Caco-2 (cell line): ENCODE results near the gene AOC2. TPM values are rescaled to one million over a fixed set of nuclear protein-coding genes. Genes with fewer than 3 reads are reported as not detected.

Experiments
- BruUV-seq: library from RNA; stranded (reverse); fragments of 400-500 nt; replicated peaks from 2 replicates; lab custom pipeline; 2021; lab: Mats Ljungman, UMichigan
- CTCF ChIA-PET: fragments of 300-600 bp; sonication (Branson Sonifier 250); formaldehyde crosslinking; loops from one replicate; lab custom pipeline; 2022; ENCODE audit warnings: antibody characterized with exemption; lab: Charles Lee
- POLR2A ChIA-PET: fragments of 300-600 bp; sonication (Branson Sonifier 250); formaldehyde crosslinking; loops from one replicate; lab custom pipeline; 2022; ENCODE audit warnings: antibody characterized with exemption; lab: Charles Lee
- DNase-seq, 2 experiments: peaks; one replicate each; pipeline versions ENCODE4 v3.0.0 to v3.0.0-alpha.2; 2020 to 2022
- H3K27me3 ChIP-seq: replicated peaks from 2 replicates; pipeline ENCODE4 v1.6.0; 2011; ENCODE audit warnings: low read length; ENCODE audit not compliant: control insufficient read depth, insufficient read depth
- H3K36me3 ChIP-seq: 2 replicates; pipeline ENCODE4 v1.5.1; 2011; ENCODE audit warnings: low read length; ENCODE audit not compliant: control insufficient read depth, insufficient read depth
- H3K4me1 ChIP-seq: fragments of 250-450 bp; sonication (Bioruptor Pico); 2 replicates; pipeline ENCODE4 v1.5.1; 2020; ENCODE audit warnings: mild to moderate bottlenecking
- H3K4me3 ChIP-seq: 2 replicates; pipeline ENCODE4 v1.5.1; 2011; ENCODE audit warnings: low read depth, mild to moderate bottlenecking, control low read depth, low read length
- H3K9me3 ChIP-seq: fragments of 250-450 bp; sonication (Bioruptor Pico); 2 replicates; pipeline ENCODE4 v1.5.1; 2020; ENCODE audit warnings: mild to moderate bottlenecking, moderate library complexity
- H3K27ac Mint-ChIP-seq: one replicate; pipeline ENCODE4 v1.8.0; 2022; ENCODE audit warnings: mixed read lengths; ENCODE audit not compliant: unreplicated experiment
- H3K27me3 Mint-ChIP-seq: one replicate; pipeline ENCODE4 v1.8.0; 2022; ENCODE audit warnings: mixed read lengths; ENCODE audit not compliant: insufficient read depth, unreplicated experiment
- H3K36me3 Mint-ChIP-seq: one replicate; pipeline ENCODE4 v1.8.0; 2022; ENCODE audit warnings: mild to moderate bottlenecking, mixed read lengths; ENCODE audit not compliant: insufficient read depth, unreplicated experiment
- H3K4me1 Mint-ChIP-seq: one replicate; pipeline ENCODE4 v1.8.0; 2022; ENCODE audit warnings: low read depth, mixed read lengths; ENCODE audit not compliant: unreplicated experiment
- H3K4me3 Mint-ChIP-seq: one replicate; pipeline ENCODE4 v1.8.0; 2022; ENCODE audit warnings: mild to moderate bottlenecking, moderate library complexity, mixed read lengths; ENCODE audit not compliant: unreplicated experiment
- H3K9me3 Mint-ChIP-seq: one replicate; pipeline ENCODE4 v1.8.0; 2022; ENCODE audit warnings: mixed read lengths; ENCODE audit not compliant: unreplicated experiment
- intact Hi-C: fragments of 100-400 bp; cut with micrococcal nuclease; formaldehyde crosslinking; loops from one replicate; pipeline ENCODE4 v1.10.0; 2022; ENCODE audit not compliant: unreplicated experiment
- total RNA-seq: library from RNA; stranded (reverse); gene quantifications from 2 replicates; pipeline ENCODE4 v1.2.3, GENCODE V29; 2022
- TF ChIP-seq, protein P1 (sequence below), 2 experiments: fragments of 200-600 bp in 1 of 2; IDR thresholded peaks; 1 replicate in 1 of 2; 2 replicates in 1 of 2; pipeline versions ENCODE4 v1.5.1 to v1.8.0; 2011 to 2022; ENCODE audit warnings: antibody characterized with exemption in 1 of 2, control low read depth in 1 of 2, inconsistent platforms in 1 of 2, low read depth in 1 of 2, low read length in 1 of 2, mild to moderate bottlenecking in 1 of 2, moderate library complexity in 1 of 2; ENCODE audit not compliant: insufficient read depth in 1 of 2, severe bottlenecking in 1 of 2, unreplicated experiment in 1 of 2

Gene AOC2
- total RNA-seq, 1 experiment from 2014 or later, result 4.2 TPM

DNA sequence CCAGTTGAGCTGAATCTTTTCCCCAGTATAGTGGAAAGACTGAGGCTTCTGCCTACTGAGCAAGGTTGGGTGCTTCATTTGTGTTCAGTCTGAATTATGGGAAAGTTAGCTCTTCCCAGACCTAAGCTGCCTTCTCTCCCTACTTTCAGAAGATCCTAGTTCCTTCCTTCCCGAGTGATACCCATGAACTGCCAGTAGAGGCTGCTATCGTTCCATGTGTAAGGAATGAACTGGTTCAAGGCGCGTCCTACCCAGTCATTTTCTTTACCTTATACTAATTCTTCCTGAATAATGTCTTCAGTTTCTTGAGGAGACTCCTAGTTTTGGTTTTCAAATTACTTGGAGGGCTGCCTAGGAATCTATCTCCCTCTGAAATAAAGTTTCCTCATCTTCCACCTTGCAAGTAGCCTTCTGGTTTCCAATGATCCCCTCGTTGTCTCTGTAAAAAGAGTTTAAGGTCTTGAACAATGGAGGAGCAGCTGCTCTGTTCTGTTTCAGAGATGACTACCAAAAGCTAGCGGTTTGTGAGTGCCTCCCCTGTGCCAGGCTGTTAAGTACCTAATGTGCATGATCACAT, 934 bp upstream of the AOC2 start:
- POLR2A ChIA-PET, result interaction anchor here (0.6 to 1.9 kb wide), 2 partner anchors 86 to 155 kb away, joined by 3 to 5 read pairs; partner anchors contain the start of gene RPL27

DNA sequence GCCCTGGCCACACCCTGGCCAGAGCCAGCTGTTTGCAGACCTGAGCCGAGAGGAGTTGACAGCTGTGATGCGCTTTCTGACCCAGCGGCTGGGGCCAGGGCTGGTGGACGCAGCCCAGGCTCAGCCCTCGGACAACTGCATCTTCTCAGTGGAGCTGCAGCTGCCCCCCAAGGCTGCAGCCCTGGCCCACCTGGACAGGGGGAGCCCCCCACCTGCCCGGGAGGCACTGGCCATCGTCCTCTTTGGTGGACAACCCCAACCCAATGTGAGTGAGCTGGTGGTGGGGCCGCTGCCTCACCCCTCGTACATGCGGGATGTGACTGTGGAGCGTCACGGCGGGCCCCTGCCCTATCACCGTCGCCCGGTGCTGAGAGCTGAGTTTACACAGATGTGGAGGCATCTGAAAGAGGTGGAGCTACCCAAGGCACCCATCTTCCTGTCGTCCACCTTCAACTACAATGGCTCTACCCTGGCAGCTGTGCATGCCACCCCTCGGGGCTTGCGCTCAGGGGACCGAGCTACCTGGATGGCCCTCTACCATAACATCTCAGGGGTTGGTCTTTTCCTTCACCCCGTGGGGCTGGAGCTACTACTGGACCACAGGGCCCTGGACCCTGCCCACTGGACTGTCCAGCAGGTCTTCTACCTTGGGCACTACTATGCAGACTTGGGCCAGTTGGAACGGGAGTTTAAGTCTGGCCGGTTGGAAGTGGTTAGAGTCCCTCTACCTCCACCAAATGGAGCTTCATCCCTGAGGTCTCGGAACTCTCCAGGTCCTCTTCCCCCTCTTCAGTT, 578 bp downstream of the AOC2 start:
- H3K4me3 ChIP-seq, result no peak overlapping the region
- H3K4me3 Mint-ChIP-seq, result no peak overlapping the region
- peaks cover 4% of the 10 kb centered on the region for H3K36me3 ChIP-seq
- BruUV-seq, result no TSS peak
- ChIA-PET POLR2A (no interaction called here), CTCF (interaction anchor here (1.1 to 2.9 kb wide), 5 partner anchors 21 to 153 kb away, joined by 4 to 25 read pairs (median 9); partner anchors contain the start of genes BECN1 and RPL27)
- no peaks in the 10 kb centered on the region for H3K4me1 Mint-ChIP-seq
- peaks cover 60% of the 10 kb centered on the region for H3K36me3 Mint-ChIP-seq
- no peak for DNase-seq
- H3K27ac Mint-ChIP-seq, result no peak overlapping the region
- H3K27me3 ChIP-seq, result no peaks in the 10 kb centered on the region
- H3K4me1 ChIP-seq, result no peaks in the 10 kb centered on the region
- no peaks in the 10 kb centered on the region for H3K9me3 ChIP-seq
- H3K27me3 Mint-ChIP-seq, result no peaks in the 10 kb centered on the region
- TF ChIP-seq, protein P1, sequence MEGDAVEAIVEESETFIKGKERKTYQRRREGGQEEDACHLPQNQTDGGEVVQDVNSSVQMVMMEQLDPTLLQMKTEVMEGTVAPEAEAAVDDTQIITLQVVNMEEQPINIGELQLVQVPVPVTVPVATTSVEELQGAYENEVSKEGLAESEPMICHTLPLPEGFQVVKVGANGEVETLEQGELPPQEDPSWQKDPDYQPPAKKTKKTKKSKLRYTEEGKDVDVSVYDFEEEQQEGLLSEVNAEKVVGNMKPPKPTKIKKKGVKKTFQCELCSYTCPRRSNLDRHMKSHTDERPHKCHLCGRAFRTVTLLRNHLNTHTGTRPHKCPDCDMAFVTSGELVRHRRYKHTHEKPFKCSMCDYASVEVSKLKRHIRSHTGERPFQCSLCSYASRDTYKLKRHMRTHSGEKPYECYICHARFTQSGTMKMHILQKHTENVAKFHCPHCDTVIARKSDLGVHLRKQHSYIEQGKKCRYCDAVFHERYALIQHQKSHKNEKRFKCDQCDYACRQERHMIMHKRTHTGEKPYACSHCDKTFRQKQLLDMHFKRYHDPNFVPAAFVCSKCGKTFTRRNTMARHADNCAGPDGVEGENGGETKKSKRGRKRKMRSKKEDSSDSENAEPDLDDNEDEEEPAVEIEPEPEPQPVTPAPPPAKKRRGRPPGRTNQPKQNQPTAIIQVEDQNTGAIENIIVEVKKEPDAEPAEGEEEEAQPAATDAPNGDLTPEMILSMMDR (IDR thresholded peaks at IDR 0.05; ENCODE audit: insufficient read depth in 1 of 2, low read depth in 1 of 2, low read length in 1 of 2, severe bottlenecking in 1 of 2, unreplicated experiment in 1 of 2), result no peak
- intact Hi-C loops, result no loop called here
- H3K9me3 Mint-ChIP-seq, result no peaks in the 10 kb centered on the region

More for the DNA sequence above, 934 bp upstream of the AOC2 start:
- CTCF ChIA-PET, result interaction anchor here (0.5 to 2.9 kb wide), 12 partner anchors 10 to 221 kb away, joined by 3 to 25 read pairs (median 4); partner anchors contain the start of genes BECN1, PSME3 and RPL27
- Mint-ChIP-seq H3K36me3 (peaks cover 75% of the 10 kb centered on the region), H3K27ac (no peak overlapping the region), H3K27me3 (no peaks in the 10 kb centered on the region), H3K4me3 (no peak overlapping the region), H3K9me3 (no peaks in the 10 kb centered on the region), H3K4me1 (no peaks in the 10 kb centered on the region)
- H3K9me3 ChIP-seq, result no peaks in the 10 kb centered on the region
- peaks cover 6% of the 10 kb centered on the region for H3K36me3 ChIP-seq
- intact Hi-C loops, result loop anchor here (1.0 kb wide), 4 partner anchors 19 to 155 kb away; partner anchors contain the start of genes BECN1 and RPL27
- no TSS peak for BruUV-seq
- H3K27me3 ChIP-seq, result no peaks in the 10 kb centered on the region
- H3K4me1 ChIP-seq, result no peaks in the 10 kb centered on the region
- DNase-seq, result peak in 1 of 2 experiments; percentile 70
- TF ChIP-seq, protein P1 (IDR thresholded peaks at IDR 0.05; ENCODE audit: insufficient read depth in 1 of 2, low read depth in 1 of 2, low read length in 1 of 2, severe bottlenecking in 1 of 2, unreplicated experiment in 1 of 2), result peak; percentile 96 to 99
- no peak overlapping the region for H3K4me3 ChIP-seq

DNA sequence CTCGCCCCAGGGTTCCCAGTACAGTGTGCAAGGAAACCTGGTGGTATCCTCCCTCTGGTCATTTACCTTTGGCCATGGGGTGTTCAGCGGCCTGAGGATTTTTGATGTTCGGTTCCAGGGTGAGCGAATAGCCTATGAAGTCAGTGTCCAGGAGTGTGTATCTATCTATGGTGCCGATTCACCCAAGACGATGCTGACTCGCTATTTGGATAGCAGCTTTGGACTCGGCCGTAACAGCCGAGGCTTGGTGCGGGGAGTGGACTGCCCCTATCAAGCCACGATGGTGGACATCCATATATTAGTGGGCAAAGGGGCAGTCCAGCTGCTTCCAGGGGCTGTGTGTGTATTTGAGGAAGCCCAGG, 1.2 kb downstream of the AOC2 start:
- no TSS peak for BruUV-seq
- H3K4me3 Mint-ChIP-seq, result no peak overlapping the region
- TF ChIP-seq, protein P1 (IDR thresholded peaks at IDR 0.05; ENCODE audit: insufficient read depth in 1 of 2, low read depth in 1 of 2, low read length in 1 of 2, severe bottlenecking in 1 of 2, unreplicated experiment in 1 of 2), result no peak
- POLR2A ChIA-PET, result no interaction called here
- H3K4me1 ChIP-seq, result no peaks in the 10 kb centered on the region
- H3K27me3 Mint-ChIP-seq, result no peaks in the 10 kb centered on the region
- no peaks in the 10 kb centered on the region for H3K9me3 Mint-ChIP-seq
- H3K4me1 Mint-ChIP-seq, result no peaks in the 10 kb centered on the region
- DNase-seq, result peak in 1 of 2 experiments; percentile 23
- intact Hi-C loops, result no loop called here
- no peaks in the 10 kb centered on the region for H3K27me3 ChIP-seq
- CTCF ChIA-PET, result interaction anchor here (1.1 to 2.9 kb wide), 5 partner anchors 22 to 152 kb away, joined by 4 to 25 read pairs (median 9); partner anchors contain the start of genes BECN1 and RPL27
- H3K36me3 ChIP-seq, result peaks cover 4% of the 10 kb centered on the region
- H3K27ac Mint-ChIP-seq, result no peak overlapping the region
- H3K9me3 ChIP-seq, result no peaks in the 10 kb centered on the region
- no peak overlapping the region for H3K4me3 ChIP-seq
- H3K36me3 Mint-ChIP-seq, result peaks cover 54% of the 10 kb centered on the region
